HG03139 (cell line): ENCODE measurements around the gene SCTR.

Experiments used
- ATAC-seq: cut with Tn5 transposase; IDR thresholded peaks from one replicate; pipeline ENCODE4 v1.9.1; 2021; ENCODE audit not compliant: unreplicated experiment

SCTR gene

DNA sequence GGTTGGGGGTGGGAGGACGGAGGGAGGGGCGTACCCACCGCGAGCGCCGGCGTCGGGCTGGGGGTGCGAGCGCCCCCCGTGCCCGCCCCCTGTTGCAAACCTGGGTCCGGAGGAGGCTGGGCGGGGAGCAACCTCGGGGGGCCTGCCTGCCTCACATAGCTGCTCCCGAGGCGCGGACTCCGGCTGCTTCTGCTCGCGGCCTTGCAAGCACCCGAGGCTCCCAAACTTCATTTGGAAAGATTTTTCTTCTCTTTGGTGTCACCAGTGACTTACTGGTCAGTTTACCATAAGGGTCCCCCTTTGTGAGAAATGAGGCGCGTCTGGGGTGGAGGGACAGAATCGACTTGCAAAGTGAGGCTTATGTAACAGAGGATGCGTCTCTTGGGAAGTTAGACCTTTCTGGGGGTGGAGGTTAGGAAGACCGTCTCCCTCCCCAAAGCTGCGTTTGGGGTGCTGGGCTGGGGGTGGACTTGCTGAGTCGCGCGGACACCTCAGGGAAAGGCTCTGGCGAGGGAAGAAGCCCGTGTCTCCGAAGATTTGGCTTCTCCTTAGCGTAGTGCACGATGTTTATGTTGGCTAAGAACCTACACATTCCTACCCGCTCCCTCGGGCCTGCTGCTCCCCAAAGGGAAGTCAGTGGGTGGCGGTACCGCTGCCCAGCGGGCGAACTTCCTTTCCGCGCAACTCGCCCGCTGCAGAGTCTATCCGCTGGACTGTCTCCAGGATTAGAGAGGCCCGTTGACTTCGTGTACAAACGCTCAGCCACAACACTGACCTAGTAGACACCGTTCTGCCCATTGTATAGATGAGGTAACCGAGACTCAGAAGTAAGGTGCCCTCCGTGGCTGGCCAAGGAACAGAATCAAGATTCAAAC lies 92.1 kb downstream of the SCTR start:
- ATAC-seq, result peak; percentile 10

DNA sequence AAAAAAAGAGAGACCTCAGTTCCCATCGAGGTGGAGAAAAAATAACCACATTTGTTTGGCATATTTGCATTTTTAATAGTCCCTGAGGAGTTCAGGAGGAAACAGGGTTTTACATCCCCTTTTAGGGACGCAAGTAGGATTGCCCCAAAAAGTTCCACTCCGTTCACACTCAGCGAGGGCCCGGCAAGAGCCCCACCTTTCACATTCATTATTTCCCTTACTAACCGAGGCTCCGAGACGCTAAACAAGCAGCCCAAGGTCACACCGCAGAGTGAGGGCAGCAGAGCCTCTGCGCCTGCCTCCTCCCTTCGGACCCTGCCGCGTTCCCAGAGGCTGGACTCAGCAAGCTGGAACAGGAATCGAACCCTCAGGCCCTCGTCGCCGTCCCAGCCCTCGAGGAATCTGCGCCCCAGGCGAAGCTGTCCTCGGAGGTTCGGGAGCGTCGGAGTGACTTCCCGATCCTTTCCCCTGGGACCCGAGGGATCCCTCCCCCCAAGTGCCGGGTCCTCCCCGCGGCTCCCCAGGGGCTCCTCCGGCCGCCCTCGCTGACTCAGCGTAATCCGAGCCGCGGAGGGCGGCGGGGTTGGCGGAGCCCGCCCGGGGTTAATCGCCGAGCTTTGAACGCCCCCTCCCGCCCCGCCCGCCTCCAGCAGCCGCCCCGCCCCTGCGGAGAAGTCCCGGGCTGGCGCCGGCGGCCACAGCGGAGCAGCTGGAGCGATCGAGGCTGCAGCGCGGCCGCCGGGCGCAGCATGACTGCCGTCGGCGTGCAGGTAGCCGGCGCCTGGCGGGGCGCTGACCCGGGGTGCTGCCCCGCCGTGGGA lies 92.9 kb downstream of the SCTR start, which contains the start of gene TMEM37:
TMEM37 (plus strand) TSS at position 700 of the 821 bp plus-strand sequence; CDS start at position 750, 50 bp downstream.
- peak; percentile 58 for ATAC-seq

DNA sequence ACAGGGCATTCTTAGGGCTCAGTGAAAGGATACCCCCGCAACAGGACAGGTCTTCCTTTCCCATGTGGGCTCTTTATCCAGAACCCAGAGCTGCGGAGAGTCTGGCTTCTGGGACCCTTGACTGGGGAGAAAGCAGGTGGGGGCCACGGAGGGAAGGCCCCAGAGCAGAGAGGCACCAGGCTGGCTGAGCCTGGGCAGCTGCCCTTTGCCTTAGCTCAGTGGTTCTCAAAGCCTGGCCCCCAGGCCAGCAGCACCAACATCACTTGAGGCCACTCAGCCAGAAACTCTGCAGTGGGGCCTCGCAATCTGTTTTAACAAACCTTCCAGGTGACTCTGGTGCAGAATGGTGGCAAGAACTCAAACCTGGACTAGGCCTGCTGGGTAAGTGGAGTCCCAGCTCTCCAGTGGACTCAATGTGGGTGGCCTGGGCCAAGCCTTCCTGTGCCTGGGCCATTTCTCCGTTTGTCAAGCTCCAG lies 94.2 kb downstream of the SCTR start:
- ATAC-seq, result no peak

DNA sequence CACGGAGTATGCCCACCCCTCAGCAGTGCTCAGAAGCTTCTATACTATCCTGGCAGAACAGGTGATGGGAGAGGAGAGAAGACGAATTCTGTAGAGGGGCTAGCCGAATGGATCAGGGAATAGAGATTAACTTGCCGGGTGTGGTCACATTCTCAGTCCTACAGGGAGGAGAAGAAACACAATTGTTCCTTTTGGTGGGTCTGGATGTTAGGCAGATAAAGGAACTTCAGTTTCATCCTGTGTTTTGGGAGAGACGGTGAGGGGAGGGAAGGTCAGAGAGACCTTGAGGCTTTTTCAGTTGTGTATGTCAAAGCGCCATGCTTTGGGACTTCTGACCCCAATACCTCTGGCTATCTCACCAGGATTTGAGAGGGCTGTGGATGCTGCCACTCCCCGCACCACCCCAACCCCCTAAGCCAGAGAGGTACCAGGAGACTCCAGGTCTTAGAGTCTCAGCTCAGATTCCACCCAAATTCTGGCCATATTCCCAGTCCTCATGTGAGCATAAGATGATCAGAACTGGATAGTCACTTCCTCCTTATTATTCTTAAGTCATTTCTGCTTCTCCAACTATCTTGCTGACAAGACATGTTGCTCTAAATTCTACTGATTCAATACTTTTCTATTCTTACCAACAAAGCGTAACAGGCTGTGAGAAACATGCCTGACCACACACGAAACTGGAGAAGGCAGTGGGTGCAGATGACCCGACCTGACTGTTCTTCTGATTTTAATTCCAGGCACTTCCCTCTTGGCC lies 94.9 kb downstream of the SCTR start:
- no peak for ATAC-seq

DNA sequence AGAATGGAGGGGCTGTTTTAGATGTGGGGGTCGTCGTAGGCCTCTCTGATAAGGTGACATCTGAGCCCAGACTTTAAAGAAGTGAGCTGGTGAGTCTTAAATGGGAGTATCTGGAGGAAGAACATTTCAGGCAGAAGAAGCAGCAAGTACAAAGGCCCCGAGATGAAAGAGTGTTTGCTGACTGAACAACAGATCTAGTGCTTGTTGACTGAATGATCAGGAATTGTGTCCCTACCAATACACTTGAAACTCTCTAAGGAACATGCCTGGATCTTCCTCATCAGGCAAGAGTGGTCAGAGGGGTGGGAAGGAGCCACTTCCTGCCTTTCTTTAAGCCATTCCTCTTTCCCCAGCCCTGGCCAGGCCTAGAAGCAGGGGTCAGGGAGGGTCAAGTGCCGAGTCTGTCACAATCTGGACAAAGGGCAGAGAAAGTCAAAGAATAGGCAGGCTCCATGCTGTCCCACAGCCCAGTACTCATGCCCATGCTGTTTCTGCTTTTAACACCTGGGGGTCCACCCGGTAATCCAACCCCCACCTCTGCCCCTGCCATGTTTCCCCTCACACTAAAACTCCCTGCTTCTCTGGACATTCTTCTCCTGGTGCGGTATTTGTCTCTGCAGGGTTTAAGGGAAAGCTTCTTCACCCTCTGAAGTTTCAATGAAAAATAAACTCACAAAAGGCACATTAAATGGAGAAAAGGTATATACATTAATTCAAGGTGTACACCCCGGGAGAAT lies 95.6 kb downstream of the SCTR start:
- ATAC-seq, result no peak

DNA sequence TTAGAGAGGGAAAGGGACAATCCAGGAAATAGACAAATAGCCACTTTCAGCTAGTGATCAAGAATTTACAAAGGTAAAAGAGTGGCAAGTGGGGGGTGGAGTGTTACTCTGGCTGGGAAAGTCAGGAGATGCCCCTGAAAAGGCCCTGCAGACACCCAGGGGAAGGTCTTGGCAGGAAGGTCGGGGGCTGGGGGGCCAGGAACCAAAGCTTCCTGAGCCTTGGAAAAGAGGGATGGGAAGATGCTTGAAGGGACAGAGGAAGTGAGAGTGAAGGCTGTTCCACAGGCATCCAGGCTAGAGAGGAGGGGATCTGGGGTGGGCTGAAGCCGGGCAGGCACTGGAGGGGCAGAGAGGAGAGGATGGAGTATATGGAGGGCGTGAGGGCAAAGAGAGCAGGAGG lies 96.5 kb downstream of the SCTR start:
- ATAC-seq, result no peak

DNA sequence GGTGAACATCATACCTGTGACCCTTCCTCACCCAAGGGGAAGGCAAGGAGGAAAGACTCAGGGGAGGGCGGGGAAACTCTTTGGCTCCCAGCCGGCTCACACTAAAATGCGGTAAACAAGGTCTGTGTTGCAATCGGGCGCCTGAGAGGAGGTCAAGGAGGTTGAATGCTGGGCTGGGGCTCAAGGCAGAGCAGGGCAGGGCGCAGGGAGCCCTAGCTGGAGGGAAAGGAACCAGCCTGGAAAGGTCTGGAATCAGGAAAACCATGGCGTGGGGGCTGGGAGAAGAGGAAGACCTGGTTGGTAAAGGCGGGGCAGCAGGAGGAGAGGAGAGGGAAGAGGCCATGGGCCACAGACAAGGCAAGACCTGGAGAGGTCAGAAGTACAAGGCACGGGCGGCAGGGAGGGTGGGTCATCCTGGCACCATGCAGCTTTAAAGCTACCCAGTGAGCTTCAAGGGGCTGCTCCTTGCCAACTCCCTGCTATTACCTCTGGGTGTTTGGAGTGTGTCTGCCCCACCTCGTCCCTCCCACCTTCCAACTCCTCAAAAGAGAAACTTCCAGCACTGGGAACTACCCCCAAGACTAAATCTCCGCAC lies 97.4 kb downstream of the SCTR start:
- ATAC-seq, result no peak

DNA sequence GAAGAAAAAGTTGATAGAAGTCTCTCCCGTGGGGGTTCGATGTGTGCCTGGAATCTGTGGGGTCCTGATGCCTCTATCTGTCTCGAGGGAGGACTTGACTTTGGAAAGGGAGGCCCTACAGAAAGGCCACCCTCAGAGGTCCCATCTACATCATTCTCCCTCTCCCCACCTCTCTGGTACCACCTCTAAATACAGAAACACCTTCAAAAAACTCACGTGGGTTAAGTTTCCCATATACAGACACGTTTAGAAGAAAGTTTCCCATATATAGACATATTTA lies 97.9 kb downstream of the SCTR start:
- ATAC-seq, result no peak

DNA sequence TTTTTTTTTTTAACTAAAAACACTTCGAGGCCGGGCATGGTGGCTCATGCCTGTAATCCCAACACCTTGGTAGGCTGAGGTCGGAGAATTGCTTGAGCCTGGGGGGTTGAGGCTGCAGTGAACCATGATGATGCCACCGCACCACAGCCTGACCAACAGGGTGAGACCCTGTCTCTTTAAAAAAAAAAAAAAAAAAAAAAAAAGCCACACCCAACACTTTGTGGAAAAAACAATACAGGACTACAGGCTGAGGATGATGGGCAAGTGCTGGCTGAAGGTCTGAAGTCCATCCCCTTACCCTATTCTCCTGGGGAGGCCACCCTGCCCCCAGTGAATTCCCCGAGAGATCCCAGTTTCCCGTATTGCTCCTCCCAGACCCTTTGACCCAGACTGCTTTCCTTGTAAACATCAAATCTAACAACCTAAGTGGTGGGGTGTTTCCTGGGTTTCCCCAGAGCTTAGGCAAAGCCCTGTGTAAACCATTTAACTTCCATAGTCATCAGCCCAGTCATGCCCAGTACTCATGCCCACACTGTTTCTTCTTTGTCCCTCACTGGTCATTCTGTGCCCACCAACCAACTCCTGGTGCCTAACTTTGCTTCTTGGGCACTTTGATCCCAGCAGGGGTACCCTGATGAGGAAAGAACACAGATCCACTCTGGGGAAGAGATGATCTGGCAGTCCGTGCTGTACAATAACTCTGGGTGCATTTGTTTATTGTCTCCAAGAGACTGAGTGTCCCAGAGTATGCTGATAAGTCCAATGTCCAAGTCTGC lies 98.5 kb downstream of the SCTR start:
- ATAC-seq, result no peak

DNA sequence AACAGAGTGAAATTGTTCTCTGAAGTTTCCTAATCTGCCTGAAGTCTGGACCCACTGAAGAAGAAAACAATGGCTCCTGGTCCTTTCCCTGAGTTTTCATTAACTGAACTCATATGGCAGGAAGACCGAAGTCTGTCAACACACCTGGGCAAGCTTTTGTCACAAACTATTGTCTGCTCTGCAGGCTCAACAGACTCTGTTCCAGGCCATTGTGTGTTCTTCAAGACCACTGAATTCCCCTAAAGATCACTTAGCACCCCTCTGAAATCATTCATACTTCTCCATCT lies 99.2 kb downstream of the SCTR start:
- no peak for ATAC-seq

DNA sequence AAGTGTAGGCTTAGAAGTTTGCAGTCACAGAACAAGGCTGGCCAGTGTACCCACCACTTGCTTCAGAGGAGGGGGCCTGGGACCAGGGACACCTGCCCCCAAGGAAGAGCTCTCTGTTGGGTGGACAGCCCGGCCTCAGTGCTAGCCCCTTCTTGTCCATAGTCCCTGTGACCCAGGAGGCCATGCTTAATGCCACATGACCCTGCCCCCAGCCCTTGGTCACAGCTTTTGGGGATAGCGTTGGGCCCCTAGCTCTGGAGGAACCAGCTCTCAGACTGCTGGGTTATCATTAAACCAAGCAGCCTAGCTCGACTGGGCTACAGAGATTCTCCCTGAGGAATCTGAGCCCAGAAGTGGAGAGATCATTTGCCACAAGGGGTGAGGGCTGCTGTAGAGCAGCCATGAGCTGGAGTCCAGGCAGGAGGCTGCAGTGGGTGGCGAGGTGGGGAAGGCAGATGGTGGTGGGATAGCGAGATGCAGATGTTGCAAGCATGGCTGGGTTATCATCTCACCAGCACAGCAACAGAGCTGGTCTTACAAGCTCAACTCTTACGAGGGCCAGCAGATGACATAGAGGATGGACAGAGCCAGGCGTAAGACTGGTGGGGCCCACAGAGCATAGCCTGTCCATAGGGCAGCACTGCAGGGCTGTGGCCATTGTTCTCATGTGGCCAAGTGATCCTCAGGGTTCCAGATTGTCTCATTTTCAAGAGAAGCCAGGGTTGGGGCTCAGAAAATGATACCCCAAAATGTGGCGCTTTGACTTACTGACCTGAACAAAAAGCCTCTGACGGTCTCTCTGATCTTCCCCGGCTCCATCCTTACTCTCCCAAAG lies 99.8 kb downstream of the SCTR start:
- no peak for ATAC-seq

DNA sequence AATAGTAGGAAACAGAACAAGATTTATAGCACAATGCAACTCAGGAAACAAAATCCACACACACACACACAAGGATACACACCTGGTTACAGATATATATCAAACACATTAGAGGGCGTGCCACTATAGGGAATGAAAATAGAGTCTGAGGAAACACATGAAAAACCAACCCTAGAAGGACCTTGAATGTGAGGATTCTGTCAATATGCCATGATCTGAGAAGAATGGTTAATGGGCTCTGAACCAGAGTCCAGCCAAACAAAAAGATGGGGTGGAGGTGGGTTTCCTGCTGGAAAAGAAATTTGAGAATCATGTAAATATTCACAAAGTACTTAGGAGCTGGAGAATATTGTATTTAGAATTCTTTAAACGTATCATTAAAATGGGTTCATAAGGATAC lies 100.5 kb downstream of the SCTR start:
- ATAC-seq, result no peak

DNA sequence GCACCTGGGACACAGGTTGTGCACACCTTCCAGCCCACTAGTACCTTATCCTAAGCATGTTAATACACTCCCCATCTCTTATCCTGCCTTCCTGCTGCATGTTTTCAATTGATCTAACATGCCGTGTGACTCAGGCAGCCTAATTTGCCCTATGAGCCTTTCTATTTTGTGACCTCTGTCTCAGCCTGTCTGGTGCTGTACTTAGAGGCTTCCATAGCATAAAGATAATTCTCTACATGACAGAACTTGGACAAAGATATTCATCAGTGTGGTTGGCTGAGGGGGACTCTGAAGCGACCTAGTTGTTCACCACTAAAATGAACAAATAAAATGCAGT lies 101.2 kb downstream of the SCTR start:
- ATAC-seq, result no peak

DNA sequence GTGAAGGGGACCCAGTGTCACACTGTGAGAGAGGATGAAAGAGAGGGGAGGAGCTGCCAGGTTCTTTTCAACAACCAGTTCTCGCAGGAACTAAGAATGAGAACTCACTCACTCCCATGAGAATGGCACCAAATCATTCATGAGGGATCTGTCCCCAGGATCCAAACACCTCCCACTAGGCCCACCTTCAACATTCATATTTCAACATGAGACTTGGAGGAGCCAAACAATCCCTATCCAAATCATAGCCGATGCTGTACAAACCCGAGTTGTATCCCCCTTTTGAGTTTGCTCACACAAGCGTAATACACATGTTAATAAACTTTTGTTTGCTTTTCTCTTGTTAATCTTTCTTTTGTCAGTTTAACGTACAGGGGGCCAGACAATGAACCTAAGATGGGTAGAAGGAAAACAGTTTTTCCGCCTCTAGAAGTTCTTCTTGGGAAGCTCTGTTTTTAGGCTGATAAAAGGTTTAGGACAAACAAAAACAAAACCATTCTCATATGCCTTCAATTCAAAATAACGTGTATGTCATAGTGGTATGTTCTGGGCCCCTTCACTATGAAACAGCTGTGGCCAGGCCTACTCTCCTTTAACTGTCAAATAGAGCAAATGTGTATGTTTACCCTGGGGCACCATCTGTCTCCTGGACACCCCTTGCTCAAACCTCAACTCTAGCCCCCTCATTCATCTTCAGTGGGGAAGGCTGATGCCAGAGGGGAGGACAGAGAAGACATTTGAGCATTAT lies 101.7 kb downstream of the SCTR start:
- ATAC-seq, result no peak

DNA sequence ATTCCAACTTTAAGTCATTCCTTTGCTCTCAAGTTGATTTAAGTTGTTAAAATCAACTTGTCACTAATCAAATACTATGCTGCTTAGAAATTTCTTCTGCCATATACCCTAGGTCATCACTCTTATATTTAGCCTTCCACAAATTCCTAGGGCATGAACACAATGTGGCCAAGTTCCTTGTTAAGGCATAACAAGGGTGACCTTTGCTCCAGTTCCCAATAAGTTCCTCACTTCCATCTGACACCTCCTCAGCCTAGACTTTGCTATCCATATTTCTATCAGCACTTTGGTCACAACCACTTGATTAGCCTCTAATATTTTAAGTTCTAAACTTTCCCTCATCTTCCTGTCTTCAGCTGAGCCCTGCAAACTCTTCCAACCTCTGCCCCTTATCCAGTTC lies 102.5 kb downstream of the SCTR start:
- no peak for ATAC-seq

DNA sequence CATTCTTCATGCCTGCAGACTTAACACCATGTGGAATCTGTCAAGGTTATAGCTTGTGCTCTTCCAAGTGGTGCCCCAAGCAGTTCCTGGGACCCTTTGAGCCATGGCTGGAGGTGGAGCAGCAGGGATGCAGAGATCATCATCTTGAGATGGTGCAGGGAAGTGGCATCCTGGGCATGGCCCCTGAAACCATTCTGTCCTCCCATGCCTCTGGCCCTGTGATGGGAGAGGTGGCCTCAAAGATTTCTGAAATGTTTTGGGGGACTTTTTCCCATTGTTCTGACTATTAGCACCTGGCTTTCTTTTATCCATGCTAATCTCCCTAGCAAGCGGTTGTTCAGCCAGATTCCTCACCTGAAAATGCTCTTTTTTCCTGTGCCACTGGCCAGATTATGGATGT lies 103.0 kb downstream of the SCTR start:
- no peak for ATAC-seq

DNA sequence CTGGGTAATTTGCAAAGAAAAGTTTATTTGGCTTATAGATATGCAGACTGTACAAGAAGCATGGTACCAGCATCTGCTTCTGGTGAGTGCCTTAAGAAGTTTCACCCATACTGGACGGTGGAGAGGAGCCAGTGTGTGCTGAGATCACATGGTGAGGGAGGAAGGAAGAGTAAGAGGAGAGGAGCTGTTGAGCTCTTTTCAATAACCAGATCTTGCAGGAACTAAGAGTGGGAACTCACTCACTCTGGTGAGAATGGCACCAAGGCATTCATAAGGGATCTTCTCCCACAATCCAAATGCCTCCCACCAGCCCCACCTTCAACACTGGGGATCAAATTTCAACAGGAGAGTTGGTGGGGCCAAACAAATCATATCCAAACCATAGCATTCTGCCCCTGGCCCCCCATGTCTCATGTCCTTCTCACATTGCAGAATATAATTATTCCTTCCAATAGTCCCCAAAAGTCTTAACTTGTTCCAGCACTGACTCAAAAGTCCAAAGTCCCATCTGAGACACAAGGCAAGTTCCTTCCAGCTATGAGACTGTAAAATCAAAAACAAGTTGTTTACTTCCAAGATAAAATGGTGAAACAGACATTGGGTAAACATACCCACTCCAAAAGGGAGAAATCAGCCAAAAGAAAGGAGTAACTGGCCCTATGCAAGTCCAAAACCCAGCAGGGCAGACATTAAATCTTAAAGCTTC lies 104.3 kb downstream of the SCTR start:
- no peak for ATAC-seq

DNA sequence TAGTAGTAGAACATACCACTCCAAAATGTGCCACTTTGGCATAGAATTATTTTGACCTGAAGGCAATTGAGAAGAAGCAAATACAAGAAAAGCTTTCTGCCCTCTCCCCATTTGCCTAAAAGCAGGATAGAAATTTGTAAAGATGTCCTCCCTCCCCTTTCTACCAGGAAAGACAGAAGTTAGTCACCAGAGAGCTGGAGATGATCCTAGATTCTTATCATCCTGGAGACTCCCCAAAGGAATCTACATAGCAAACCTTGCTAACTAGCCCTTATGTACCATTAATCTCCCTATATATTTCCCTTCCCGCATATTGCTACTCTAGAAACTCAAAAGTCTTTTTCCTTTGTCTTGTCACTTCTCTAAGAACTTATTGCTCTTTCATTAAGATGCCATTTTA lies 105.2 kb downstream of the SCTR start:
- ATAC-seq, result no peak
